Stimulated activated CD4-positive, alpha-beta T cell treated with anti-CD3 and anti-CD28 coated beads, Interleukin-12 subunit alpha, Interleukin-12 subunit beta, amount 100 ng/mL, for 24 hours (primary cell): ENCODE data around the gene MYO1F.

Experiments
- DNase-seq, 2 experiments: peaks; one replicate each; pipeline ENCODE4 v3.0.0-alpha.2; 2020; ENCODE audit warnings: low read depth in 2 of 2

The MYO1F gene

GRCh38 chr19:8491574-8491973, 85.7 kb downstream of the MYO1F start:
- DNase-seq, result no peak

DNA sequence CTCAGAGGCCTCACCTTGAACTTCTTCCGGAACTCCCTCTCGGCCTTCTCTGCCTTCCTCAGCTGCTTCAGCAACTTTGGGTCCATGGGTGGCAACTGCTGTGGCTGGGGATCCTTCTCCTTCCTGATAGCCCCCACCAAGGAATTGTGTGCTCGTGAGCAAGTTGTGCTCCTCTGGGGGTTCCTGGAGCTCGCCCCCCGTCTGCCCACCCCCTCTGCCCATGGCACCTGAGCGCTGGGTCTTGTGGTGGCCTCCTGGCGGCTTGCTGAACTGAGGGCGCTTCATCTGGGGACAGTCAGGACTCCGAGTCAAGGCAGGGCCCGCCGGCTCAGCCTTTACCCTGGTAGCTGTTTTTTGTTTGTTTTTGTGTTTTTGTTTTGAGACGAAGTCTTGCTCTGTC, 86.4 kb downstream of the MYO1F start:
- no peak for DNase-seq

DNA sequence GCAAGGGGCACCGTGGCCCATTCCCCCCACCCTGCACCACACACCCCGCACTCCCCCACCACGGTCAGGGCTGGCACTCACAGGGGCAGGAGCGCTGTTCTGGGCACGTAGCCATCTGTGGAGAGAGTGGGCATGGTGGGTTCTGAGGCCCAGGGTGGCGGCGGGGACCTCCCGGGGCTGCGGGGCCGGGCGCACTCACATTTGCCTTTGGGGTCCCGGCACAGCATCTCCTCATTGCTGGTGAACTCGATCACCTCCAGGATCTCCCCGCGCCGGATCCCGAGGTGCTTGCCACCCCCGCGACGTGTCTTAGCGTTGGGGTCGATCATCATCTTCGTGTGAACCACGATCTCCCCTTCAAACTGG, 86.9 kb downstream of the MYO1F start:
- no peak for DNase-seq

- no peak for DNase-seq
Observed at GRCh38 chr19:8489561-8490394, 87.5 kb downstream of the MYO1F start.

DNA sequence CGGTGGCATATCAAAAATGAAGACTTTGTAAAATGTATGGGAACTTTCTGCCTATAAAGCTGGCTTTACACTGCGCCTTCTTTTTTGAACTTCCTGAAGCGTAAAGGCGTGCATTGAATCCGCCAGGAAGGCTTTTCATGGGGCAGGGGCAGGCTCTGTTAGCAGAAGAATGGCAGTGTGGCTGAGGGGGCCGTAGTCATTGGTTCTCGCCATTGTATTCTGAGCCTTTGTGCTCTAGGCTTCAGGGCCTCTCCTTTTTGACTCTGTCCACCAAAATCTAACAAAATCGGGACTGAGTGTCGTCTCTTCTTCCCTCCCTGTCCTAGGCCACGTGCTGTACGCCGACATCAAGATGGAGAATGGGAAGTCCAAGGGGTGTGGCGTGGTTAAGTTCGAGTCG, 88.9 kb downstream of the MYO1F start:
- no peak for DNase-seq

- no peak for DNase-seq
Observed at GRCh38 chr19:8487137-8487851, 89.9 kb downstream of the MYO1F start.

DNA sequence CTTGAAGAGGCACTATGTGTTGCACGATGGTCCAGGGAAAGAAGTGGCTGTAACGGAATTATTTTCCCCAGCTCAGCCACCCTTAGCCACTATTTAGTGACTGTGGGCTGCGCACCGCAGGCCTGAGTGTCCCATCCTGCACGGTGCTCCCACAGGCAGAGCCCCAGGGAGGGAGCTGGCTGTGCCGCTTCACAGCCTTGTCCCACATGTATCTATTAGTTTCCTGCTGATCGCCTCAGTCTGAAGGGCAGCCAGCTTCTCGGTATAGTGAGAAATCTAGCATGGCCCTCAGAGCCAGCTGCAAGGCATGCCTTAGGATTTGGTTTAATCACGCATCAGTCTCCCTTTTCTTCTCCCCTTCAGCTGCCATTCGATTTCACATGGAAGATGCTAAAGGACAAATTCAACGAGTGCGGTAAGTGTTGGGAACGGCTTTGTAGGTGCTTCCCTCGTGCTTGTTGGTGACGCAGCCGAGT, 90.5 kb downstream of the MYO1F start:
- DNase-seq, result no peak

- no peak for DNase-seq
Observed at GRCh38 chr19:8485561-8486371, 91.5 kb downstream of the MYO1F start.

- no peak for DNase-seq
Observed at GRCh38 chr19:8484331-8484894, 92.8 kb downstream of the MYO1F start.

- no peak for DNase-seq
Observed at GRCh38 chr19:8483165-8483564, 94.1 kb downstream of the MYO1F start.

GRCh38 chr19:8482696-8483095, 94.5 kb downstream of the MYO1F start:
- DNase-seq, result no peak

DNA sequence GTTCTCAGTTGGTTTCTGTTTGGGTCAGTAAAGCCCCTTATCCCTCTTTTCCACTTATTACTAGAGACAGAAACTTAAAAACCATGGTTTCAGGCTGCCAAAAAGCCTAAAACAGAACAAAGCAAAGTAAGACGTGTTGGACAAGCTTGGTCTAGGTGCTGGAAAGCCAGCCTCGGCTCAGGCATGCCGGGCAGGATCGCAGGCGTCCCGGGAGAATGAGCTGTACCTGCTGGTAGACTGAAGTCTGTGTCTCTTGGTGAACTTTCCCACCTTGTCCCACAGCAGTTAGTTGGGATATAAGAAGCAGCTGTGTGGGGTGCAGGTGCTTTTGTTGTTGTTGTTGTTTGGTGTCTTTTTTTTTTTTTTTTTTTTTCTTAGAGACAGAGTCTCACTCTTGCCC, 95.6 kb downstream of the MYO1F start:
- no peak for DNase-seq

GRCh38 chr19:8481201-8481600, 96.0 kb downstream of the MYO1F start:
- DNase-seq, result no peak

DNA sequence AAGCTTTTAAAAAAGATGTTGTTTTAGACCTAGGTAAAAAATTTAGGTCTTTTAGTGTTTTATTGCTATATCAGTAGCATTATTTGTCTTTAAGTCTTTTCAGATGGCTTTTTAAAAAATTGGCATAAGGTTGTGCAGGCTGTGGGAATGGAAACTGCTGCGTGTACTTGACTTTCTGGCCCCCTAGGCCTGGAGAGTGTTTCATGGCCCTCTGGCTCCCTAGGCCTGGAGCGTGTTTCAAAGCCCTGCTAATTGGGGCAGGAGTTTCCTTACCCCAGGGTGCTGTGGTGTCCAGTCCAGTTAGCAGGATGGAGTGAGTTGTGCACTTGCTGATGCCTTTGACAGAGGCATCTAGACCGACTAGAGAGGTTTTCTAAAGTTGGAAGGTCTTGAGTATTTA, 98.6 kb downstream of the MYO1F start:
- no peak for DNase-seq

DNA sequence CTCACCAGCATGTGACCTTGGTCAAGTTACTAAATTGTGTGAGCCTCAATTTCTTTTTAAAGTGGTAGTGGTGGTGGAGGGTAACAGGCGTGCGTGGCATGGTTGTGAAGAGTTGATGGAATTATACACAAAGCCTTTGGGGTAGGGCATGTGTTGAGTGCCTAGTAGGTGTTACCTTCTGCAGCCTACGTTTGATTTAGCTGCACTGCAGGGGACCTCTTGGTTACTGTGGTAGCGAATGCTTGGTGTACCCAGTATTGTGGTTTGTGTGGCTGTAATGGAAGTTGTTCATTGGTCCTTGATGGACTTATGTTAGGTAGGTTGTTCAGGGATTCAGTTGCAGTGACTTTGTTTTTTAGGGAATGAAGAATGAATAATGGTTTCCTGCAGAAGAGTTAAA, 99.4 kb downstream of the MYO1F start:
- no peak for DNase-seq

GRCh38 chr19:8476524-8476923, 100.7 kb downstream of the MYO1F start:
- no peak for DNase-seq

GRCh38 chr19:8475005-8475404, 102.2 kb downstream of the MYO1F start:
- no peak for DNase-seq

DNA sequence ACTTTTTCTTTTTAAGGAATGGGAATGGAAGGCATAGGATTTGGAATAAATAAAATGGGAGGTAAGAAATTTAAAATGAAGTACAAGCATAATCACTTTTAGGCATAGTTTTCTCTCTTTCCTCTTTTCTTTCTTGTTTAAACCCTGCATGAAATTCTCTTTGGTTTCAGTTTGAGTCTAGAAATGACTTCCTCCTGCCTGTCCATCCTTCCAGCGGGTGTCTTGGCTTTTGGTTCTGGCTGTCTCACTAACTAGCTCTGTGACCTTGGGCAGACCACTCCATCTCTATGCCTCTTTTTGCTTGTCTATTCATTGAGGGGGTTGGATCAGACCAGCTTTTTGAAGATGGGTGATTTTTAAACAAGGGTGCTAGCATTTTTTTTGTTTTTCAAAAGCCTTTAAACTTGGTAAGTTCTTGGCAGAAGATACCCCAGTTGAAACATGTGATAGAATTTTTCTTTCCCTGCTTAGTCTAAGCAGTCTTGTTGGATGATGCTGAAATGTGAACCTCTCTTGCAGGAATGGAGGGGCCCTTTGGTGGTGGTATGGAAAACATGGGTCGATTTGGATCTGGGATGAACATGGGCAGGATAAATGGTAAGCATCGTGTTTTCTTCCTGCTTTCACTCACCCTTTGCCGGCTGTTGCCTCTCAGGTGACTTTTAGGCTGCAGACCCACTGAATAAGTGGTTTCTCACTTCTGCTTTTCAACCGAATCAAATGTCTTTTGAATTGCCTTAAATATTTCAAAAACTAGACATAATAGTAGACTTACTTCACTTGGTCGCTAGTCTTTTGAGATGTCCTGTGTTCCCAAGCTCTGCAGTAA, 103.4 kb downstream of the MYO1F start:
- DNase-seq, result no peak
